ENCODE results near the gene WNT9B.

- no peak for TF ChIP-seq POLR2A (IDR thresholded peaks at IDR 0.05)
- TF ChIP-seq POLR2AphosphoS5 (IDR thresholded peaks at IDR 0.05), result no peak
- no peak for TF ChIP-seq EP300 (IDR thresholded peaks at IDR 0.05)
These were observed 19.6 kb upstream of the WNT9B start for GRCh38 chr17:46831573-46832330.

Data from gastroesophageal sphincter (tissue), 2 donors.